Measurements from ENCODE around the gene TSHZ2.
A peak's percentile ranks its signal among the peaks of the same experiment; 100 is the strongest.
"Not testable (repeated sequence)": the region's sequence is repeated elsewhere in the genome, so short reads cannot be mapped to it uniquely, and the experiment has no call there.

The TSHZ2 gene

DNA sequence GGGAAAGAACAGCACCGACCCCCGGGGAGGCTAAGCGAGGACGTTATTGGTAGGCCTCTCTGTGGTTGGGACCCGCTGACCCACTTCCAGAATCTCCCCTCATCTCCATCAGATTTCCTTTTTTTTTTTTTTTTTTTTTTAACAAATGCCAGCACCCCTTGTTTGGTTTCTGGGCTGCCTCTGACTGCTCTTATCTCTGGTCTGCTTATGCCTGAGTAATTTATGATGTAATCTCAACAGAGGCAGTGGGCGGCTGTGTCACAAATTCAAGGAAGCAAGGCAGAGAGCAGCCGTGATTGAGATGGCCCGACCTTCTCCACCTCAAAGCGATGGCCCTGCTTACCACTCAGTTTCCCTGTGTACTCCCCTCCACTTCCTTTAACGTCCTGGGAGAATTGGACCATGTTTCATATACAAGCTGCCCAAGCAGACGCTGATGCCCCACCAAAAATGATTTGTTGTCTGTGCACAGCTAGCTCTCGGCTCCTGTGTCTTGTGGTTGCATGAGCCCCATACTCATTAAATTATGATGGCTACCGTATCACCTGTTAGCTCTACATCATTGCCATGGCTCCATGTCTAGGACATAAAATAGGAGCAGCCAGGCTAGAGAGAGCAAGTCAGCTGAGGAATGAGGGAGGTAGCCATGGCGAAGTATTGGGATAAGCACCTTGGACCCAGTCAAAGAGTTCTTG lies 523.4 kb downstream of the TSHZ2 start:
- FAIRE-seq, result no peak
- no peak for TF ChIP-seq POLR2A (IDR thresholded peaks at IDR 0.05; ENCODE audit: low read depth, low read length)
- no peak for DNase-seq (ENCODE audit: insufficient read length, low spot score)

GRCh38 chr20:53497246-53497645 lies 525.1 kb downstream of the TSHZ2 start:
- TF ChIP-seq POLR2A (IDR thresholded peaks at IDR 0.05; ENCODE audit: low read depth, low read length), result no peak
- DNase-seq (ENCODE audit: insufficient read length, low spot score) (no peak), FAIRE-seq (no peak)

- TF ChIP-seq POLR2A (IDR thresholded peaks at IDR 0.05; ENCODE audit: low read depth, low read length), result no peak
- FAIRE-seq (no peak), DNase-seq (ENCODE audit: insufficient read length, low spot score) (no peak)
Measured at GRCh38 chr20:53498341-53498740, 526.2 kb downstream of the TSHZ2 start.

DNA sequence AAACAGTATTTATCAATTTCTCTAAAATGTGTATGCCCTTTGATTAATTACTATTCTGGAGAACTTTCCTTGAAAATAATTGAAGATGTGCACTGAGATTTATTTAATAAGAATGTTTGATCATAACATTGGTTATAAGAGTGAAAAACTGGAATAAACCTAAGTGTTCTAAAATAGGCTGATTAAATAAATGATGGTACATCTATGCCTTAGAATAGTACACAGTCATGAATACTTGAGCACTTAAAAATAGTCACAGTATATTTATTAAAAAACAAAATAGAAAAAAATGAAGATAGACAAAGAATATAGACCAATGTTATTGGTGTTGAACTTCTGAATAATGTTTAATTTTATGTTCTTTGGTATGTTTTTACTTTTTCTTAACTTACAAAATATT lies 528.5 kb downstream of the TSHZ2 start:
- TF ChIP-seq POLR2A (IDR thresholded peaks at IDR 0.05; ENCODE audit: low read depth, low read length), result no peak
- FAIRE-seq, result no peak

DNA sequence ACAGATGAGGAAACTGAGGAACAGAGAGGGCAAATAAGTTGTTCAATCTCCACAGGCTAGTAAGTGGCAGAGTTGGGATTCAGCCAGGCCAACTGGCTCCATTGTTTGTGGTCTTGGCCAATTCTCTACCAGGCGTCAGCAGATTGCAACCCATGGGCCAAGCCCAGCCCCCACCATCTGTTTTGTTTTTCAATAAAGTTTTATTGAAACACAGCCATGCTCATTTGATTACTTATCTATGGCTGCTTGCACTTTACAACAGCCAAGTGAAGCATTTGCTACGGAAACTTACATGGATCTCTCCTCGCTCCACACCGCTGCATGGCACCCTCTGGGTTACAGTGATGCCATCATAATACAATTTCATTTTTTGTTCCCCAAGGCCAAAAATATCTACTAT lies 530.7 kb downstream of the TSHZ2 start:
- FAIRE-seq (no peak), DNase-seq (ENCODE audit: insufficient read length, low spot score) (no peak)
- no peak for TF ChIP-seq POLR2A (IDR thresholded peaks at IDR 0.05; ENCODE audit: low read depth, low read length)

More for the DNA sequence above, 528.5 kb downstream of the TSHZ2 start:
- DNase-seq (ENCODE audit: insufficient read length, low spot score), result no peak

- no peak for FAIRE-seq
- DNase-seq (ENCODE audit: insufficient read length, low spot score), result no peak
- TF ChIP-seq POLR2A (IDR thresholded peaks at IDR 0.05; ENCODE audit: low read depth, low read length), result no peak
Measured at GRCh38 chr20:53503517-53503919, 531.4 kb downstream of the TSHZ2 start.

DNA sequence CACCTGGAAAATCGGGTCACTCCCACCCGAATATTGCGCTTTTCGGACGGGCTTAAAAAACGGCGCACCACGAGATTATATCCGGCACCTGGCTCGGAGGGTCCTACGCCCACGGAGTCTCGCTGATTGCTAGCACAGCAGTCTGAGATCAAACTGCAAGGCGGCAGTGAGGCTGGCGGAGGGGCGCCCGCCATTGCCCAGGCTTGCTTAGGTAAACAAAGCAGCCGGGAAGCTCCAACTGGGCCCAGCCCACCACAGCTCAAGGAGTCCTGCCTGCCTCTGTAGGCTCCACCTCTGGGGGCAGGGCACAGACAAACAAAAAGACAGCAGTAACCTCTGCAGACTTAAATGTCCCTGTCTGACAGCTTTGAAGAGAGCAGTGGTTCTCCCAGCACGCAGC lies 531.9 kb downstream of the TSHZ2 start:
- not testable (repeated sequence) for FAIRE-seq; DNase-seq (ENCODE audit: insufficient read length, low spot score)

DNA sequence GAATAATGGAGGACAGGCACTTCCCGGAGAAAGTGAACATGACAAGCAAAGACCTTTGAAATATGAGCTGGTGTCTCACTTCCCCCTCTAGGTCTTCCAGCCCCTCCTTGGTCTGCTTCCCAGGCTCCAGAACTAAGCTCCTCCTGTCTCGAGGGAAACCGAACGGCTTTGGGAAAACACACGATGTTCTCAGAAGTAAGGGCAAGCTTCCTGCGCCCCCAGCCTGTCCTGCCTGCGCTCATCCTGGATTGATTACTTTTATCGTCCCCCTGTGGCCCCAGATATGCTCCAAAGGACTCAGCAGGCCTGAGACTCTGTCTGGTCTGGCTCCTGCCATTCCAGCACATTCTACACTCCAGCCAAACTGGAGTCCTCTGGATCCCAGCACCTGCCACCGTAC lies 538.1 kb downstream of the TSHZ2 start:
- no peak for DNase-seq (ENCODE audit: insufficient read length, low spot score)
- TF ChIP-seq POLR2A (IDR thresholded peaks at IDR 0.05; ENCODE audit: low read depth, low read length), result no peak
- FAIRE-seq, result no peak

DNA sequence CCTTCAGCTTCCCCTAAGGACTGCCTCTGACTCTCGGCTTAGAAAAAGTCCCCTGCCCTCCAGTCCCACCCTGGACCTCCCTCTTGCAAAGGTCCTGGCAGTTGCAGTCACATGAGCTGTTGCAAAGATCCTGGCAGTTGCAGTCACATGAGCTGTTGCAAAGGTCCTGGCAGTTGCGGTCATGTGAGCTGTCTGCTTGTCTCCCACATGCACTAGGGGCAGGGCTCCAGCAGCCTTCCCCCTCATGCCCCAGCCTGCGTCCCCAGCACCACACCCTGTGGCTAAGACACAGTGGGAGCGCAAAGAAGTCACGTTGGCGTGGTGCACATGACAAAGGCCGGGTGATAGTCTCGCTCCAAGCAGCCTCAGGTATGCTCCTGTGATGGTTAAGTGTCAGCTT lies 538.5 kb downstream of the TSHZ2 start:
- no peak for TF ChIP-seq POLR2A (IDR thresholded peaks at IDR 0.05; ENCODE audit: low read depth, low read length)
- FAIRE-seq (no peak), DNase-seq (ENCODE audit: insufficient read length, low spot score) (no peak)

GRCh38 chr20:53512076-53512475 lies 539.9 kb downstream of the TSHZ2 start:
- DNase-seq (ENCODE audit: insufficient read length, low spot score) (no peak), FAIRE-seq (no peak)
- no peak for TF ChIP-seq POLR2A (IDR thresholded peaks at IDR 0.05; ENCODE audit: low read depth, low read length)

- no peak for TF ChIP-seq POLR2A (IDR thresholded peaks at IDR 0.05; ENCODE audit: low read depth, low read length)
- FAIRE-seq, result no peak
Measured at GRCh38 chr20:53513168-53513488, 541.0 kb downstream of the TSHZ2 start.

GRCh38 chr20:53513489-53514298 lies 541.5 kb downstream of the TSHZ2 start:
- DNase-seq (ENCODE audit: insufficient read length, low spot score), result no peak
- no peak for FAIRE-seq
- no peak for TF ChIP-seq POLR2A (IDR thresholded peaks at IDR 0.05; ENCODE audit: low read depth, low read length)

More at GRCh38 chr20:53513168-53513488, 541.0 kb downstream of the TSHZ2 start:
- no peak for DNase-seq (ENCODE audit: insufficient read length, low spot score)

DNA sequence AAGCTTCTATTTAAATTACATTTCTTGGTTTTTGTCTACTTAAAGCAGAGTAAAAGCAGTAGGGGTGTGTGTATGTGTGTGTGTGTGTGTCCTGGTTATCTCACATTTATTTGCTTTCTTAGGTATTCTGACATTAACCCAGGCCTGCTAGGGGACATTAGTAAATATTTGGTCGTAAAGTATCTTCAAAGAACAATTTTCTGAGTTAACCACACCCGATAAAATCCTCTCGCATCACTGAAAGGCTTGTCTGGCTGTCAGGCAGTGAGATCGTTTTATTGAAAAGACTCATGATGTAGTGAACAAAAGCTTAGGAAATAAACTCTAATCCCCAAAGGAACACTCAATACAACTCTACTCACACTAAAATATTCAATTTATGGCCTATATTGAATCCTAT lies 543.6 kb downstream of the TSHZ2 start:
- no peak for TF ChIP-seq POLR2A (IDR thresholded peaks at IDR 0.05; ENCODE audit: low read depth, low read length)
- DNase-seq (ENCODE audit: insufficient read length, low spot score), result no peak
- no peak for FAIRE-seq

GRCh38 chr20:53517146-53517545 lies 545.0 kb downstream of the TSHZ2 start:
- TF ChIP-seq POLR2A (IDR thresholded peaks at IDR 0.05; ENCODE audit: low read depth, low read length), result no peak
- FAIRE-seq, result no peak
- no peak for DNase-seq (ENCODE audit: insufficient read length, low spot score)

DNA sequence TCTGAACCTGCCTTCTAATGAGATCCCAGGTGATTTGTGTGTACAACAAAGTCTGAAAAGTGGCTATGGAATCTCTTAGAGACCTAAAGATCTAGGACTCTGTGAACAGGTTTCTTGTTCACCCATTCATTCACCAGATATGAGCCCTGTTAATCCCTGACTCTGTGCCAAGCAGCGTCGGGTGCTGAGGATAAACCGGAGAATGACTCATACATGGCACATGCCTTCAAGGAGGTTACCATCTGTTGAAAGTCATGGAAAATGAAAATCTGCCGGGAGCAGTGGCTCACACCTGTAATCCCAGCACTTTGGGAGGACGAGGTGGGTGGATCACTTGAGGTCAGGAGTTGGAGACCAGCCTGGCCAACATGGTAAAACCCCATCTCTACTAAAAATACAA lies 549.3 kb downstream of the TSHZ2 start:
- FAIRE-seq (peak; percentile 30), DNase-seq (ENCODE audit: insufficient read length, low spot score) (peak; percentile 39)

Data from H54 (cell line).